GM21529 (cell line): Measurements from ENCODE around the gene SLC5A9.

ENCODE experiments used
- ATAC-seq: cut with Tn5 transposase; IDR thresholded peaks from one replicate; pipeline ENCODE4 v1.9.1; 2021; ENCODE audit not compliant: unreplicated experiment

The SLC5A9 gene

GRCh38 chr1:48222501-48223242, at the start of gene SLC5A9:
TSS of gene SLC5A9 (plus strand) at chr1:48222716. CDS start at chr1:48222737, 21 bp downstream.
- ATAC-seq: no peak

- ATAC-seq: no peak
These were observed 47.4 kb upstream of the SLC5A9 start for GRCh38 chr1:48175116-48175515.

- no peak for ATAC-seq
These were observed 45.3 kb upstream of the SLC5A9 start for GRCh38 chr1:48177257-48177656.

- peak; percentile 22 for ATAC-seq
These were observed 40.7 kb upstream of the SLC5A9 start for GRCh38 chr1:48181669-48182367.

GRCh38 chr1:48182439-48182838, 40.1 kb upstream of the SLC5A9 start:
- ATAC-seq: peak; percentile 69

- ATAC-seq: no peak
These were observed 36.1 kb upstream of the SLC5A9 start for GRCh38 chr1:48186306-48186839.

GRCh38 chr1:48187969-48188563, 34.5 kb upstream of the SLC5A9 start:
- no peak for ATAC-seq

GRCh38 chr1:48190881-48191280, 31.6 kb upstream of the SLC5A9 start:
- ATAC-seq: no peak

GRCh38 chr1:48194801-48195200, 27.7 kb upstream of the SLC5A9 start:
- no peak for ATAC-seq

GRCh38 chr1:48196237-48196636, 26.3 kb upstream of the SLC5A9 start:
- ATAC-seq: no peak

GRCh38 chr1:48198970-48199369, 23.5 kb upstream of the SLC5A9 start:
- ATAC-seq: no peak

- ATAC-seq: no peak
These were observed 22.2 kb upstream of the SLC5A9 start for GRCh38 chr1:48200166-48200900.

- ATAC-seq: peak; percentile 66
These were observed 20.3 kb upstream of the SLC5A9 start for GRCh38 chr1:48202030-48202752.

GRCh38 chr1:48203287-48203900, 19.1 kb upstream of the SLC5A9 start:
- peak; percentile 49 for ATAC-seq

GRCh38 chr1:48205522-48205921, 17.0 kb upstream of the SLC5A9 start:
- ATAC-seq: no peak

GRCh38 chr1:48206371-48206770, 16.1 kb upstream of the SLC5A9 start:
- ATAC-seq: no peak

GRCh38 chr1:48207131-48207530, 15.4 kb upstream of the SLC5A9 start:
- ATAC-seq: no peak

- no peak for ATAC-seq
These were observed 14.9 kb upstream of the SLC5A9 start for GRCh38 chr1:48207536-48208075.

- no peak for ATAC-seq
These were observed 14.3 kb upstream of the SLC5A9 start for GRCh38 chr1:48208251-48208650.

GRCh38 chr1:48208652-48209051, 13.9 kb upstream of the SLC5A9 start:
- no peak for ATAC-seq
